Measurements from ENCODE around the gene TLE1. TPM values are rescaled to one million over a fixed set of nuclear protein-coding genes. Genes with fewer than 3 reads are reported as not detected.

The TLE1 gene
- total and polyA plus RNA-seq, 5 donors: 14.8 to 18.4 (median 15.8) TPM

- Histone ChIP-seq H3K27me3 (ENCODE audit: control insufficient read depth, insufficient read depth) (no peaks in the 10 kb centered on the region), H3K4me3 (ENCODE audit: low read length) (no peak overlapping the region), H3K9me3 (ENCODE audit: control insufficient read depth, low read length) (no peaks in the 10 kb centered on the region), H3K4me1 (ENCODE audit: control insufficient read depth, insufficient read depth, low read length) (no peaks in the 10 kb centered on the region), H3K27ac (ENCODE audit: low read length) (no peak overlapping the region)
- WGBS: 81% methylated on average over 6 of the region's 6 CpGs
- no peak for ATAC-seq
- intact Hi-C loops (cut with DNase I): no loop called here
- no peak for DNase-seq
Observed at GRCh38 chr9:81542118-81542889, 147.0 kb downstream of the TLE1 start.

- Histone ChIP-seq H3K9me3 (ENCODE audit: control insufficient read depth, low read length) (no peaks in the 10 kb centered on the region), H3K4me1 (ENCODE audit: control insufficient read depth, insufficient read depth, low read length) (no peaks in the 10 kb centered on the region), H3K27ac (ENCODE audit: low read length) (no peak overlapping the region), H3K27me3 (ENCODE audit: control insufficient read depth, insufficient read depth) (no peaks in the 10 kb centered on the region), H3K4me3 (ENCODE audit: low read length) (no peak overlapping the region)
- DNase-seq (no peak), ATAC-seq (no peak)
- WGBS: 96% methylated on average over 8 of the region's 8 CpGs
- intact Hi-C loops (cut with DNase I): no loop called here
Observed at GRCh38 chr9:81540142-81540710, 149.1 kb downstream of the TLE1 start.

GRCh38 chr9:81539317-81539716, 150.0 kb downstream of the TLE1 start:
- H3K27ac ChIP-seq (ENCODE audit: low read length): no peak overlapping the region
- ATAC-seq (no peak), DNase-seq (no peak)
- H3K27me3 ChIP-seq (ENCODE audit: control insufficient read depth, insufficient read depth): no peaks in the 10 kb centered on the region
- no peaks in the 10 kb centered on the region for H3K9me3 ChIP-seq (ENCODE audit: control insufficient read depth, low read length)
- no peak overlapping the region for H3K4me3 ChIP-seq (ENCODE audit: low read length)
- intact Hi-C loops (cut with DNase I): no loop called here
- H3K4me1 ChIP-seq (ENCODE audit: control insufficient read depth, insufficient read depth, low read length): no peaks in the 10 kb centered on the region
- 80% methylated on average over 3 of the region's 3 CpGs for WGBS

- DNase-seq (no peak), ATAC-seq (no peak)
- no peak overlapping the region for H3K4me3 ChIP-seq (ENCODE audit: low read length)
- H3K27me3 ChIP-seq (ENCODE audit: control insufficient read depth, insufficient read depth): no peaks in the 10 kb centered on the region
- 92% methylated on average over 6 of the region's 6 CpGs for WGBS
- H3K9me3 ChIP-seq (ENCODE audit: control insufficient read depth, low read length): no peaks in the 10 kb centered on the region
- intact Hi-C loops (cut with DNase I): no loop called here
- no peak overlapping the region for H3K27ac ChIP-seq (ENCODE audit: low read length)
- H3K4me1 ChIP-seq (ENCODE audit: control insufficient read depth, insufficient read depth, low read length): no peaks in the 10 kb centered on the region
Observed at GRCh38 chr9:81538890-81539289, 150.5 kb downstream of the TLE1 start.

GRCh38 chr9:81537964-81538363, 151.4 kb downstream of the TLE1 start:
- ATAC-seq (no peak), DNase-seq (no peak)
- 93% methylated on average over 1 of the region's 1 CpG for WGBS
- Histone ChIP-seq H3K4me1 (ENCODE audit: control insufficient read depth, insufficient read depth, low read length) (no peaks in the 10 kb centered on the region), H3K27ac (ENCODE audit: low read length) (no peak overlapping the region), H3K27me3 (ENCODE audit: control insufficient read depth, insufficient read depth) (no peaks in the 10 kb centered on the region), H3K4me3 (ENCODE audit: low read length) (no peak overlapping the region), H3K9me3 (ENCODE audit: control insufficient read depth, low read length) (no peaks in the 10 kb centered on the region)
- intact Hi-C loops (cut with DNase I): no loop called here

GRCh38 chr9:81536242-81537025, 152.9 kb downstream of the TLE1 start:
- intact Hi-C loops (cut with DNase I): no loop called here
- no peak for DNase-seq
- no peak for ATAC-seq
- Histone ChIP-seq H3K27ac (ENCODE audit: low read length) (no peak overlapping the region), H3K27me3 (ENCODE audit: control insufficient read depth, insufficient read depth) (no peaks in the 10 kb centered on the region), H3K4me3 (ENCODE audit: low read length) (no peak overlapping the region), H3K9me3 (ENCODE audit: control insufficient read depth, low read length) (no peaks in the 10 kb centered on the region), H3K4me1 (ENCODE audit: control insufficient read depth, insufficient read depth, low read length) (no peaks in the 10 kb centered on the region)
- 85% methylated on average over 9 of the region's 9 CpGs for WGBS

GRCh38 chr9:81535542-81536241, 153.7 kb downstream of the TLE1 start:
- no peaks in the 10 kb centered on the region for H3K27me3 ChIP-seq (ENCODE audit: control insufficient read depth, insufficient read depth)
- intact Hi-C loops (cut with DNase I): no loop called here
- WGBS: 77% methylated on average over 9 of the region's 9 CpGs

GRCh38 chr9:81534138-81534875, 155.0 kb downstream of the TLE1 start:
- intact Hi-C loops (cut with DNase I): no loop called here
- Histone ChIP-seq H3K27me3 (ENCODE audit: control insufficient read depth, insufficient read depth) (no peaks in the 10 kb centered on the region), H3K27ac (ENCODE audit: low read length) (no peak overlapping the region), H3K4me3 (ENCODE audit: low read length) (no peak overlapping the region), H3K4me1 (ENCODE audit: control insufficient read depth, insufficient read depth, low read length) (no peaks in the 10 kb centered on the region), H3K9me3 (ENCODE audit: control insufficient read depth, low read length) (no peaks in the 10 kb centered on the region)
- no peak for DNase-seq
- no peak for ATAC-seq
- 84% methylated on average over 4 of the region's 4 CpGs for WGBS

More at GRCh38 chr9:81535542-81536241, 153.7 kb downstream of the TLE1 start:
- no peak overlapping the region for H3K4me3 ChIP-seq (ENCODE audit: low read length)
- no peak overlapping the region for H3K27ac ChIP-seq (ENCODE audit: low read length)
- H3K9me3 ChIP-seq (ENCODE audit: control insufficient read depth, low read length): no peaks in the 10 kb centered on the region
- no peaks in the 10 kb centered on the region for H3K4me1 ChIP-seq (ENCODE audit: control insufficient read depth, insufficient read depth, low read length)
- no peak for ATAC-seq
- DNase-seq: no peak
